Choroid plexus epithelial cell (primary cell): ENCODE results near the gene RAB30.

Source experiments
- DNase-seq: peaks from one replicate; pipeline ENCODE4 v3.0.0-alpha.2; 2010; ENCODE audit warnings: low read depth
- H3K4me3 ChIP-seq: 2 replicates; pipeline ENCODE4 v1.5.1; 2011; ENCODE audit warnings: low read depth, mild to moderate bottlenecking, control low read depth, low read length, moderate library complexity
- CTCF ChIP-seq: conservative IDR thresholded peaks from 2 replicates; pipeline ENCODE4 v1.5.1; 2011; ENCODE audit warnings: low read depth, mild to moderate bottlenecking, control low read depth, inconsistent platforms, low read length, moderate library complexity

RAB30 gene

GRCh38 chr11:83115026-83115425 is 43.3 kb upstream of the RAB30 start:
- no peak for TF ChIP-seq CTCF

GRCh38 chr11:83112886-83113285 is 41.2 kb upstream of the RAB30 start:
- no peak for TF ChIP-seq CTCF
- DNase-seq, result no peak
- H3K4me3 ChIP-seq, result no peak overlapping the region

More at GRCh38 chr11:83115026-83115425, 43.3 kb upstream of the RAB30 start:
- no peak overlapping the region for H3K4me3 ChIP-seq
- DNase-seq, result no peak

GRCh38 chr11:83105168-83105567 is 33.5 kb upstream of the RAB30 start:
- TF ChIP-seq CTCF, result no peak
- no peak for DNase-seq
- no peak overlapping the region for H3K4me3 ChIP-seq

GRCh38 chr11:83102834-83103233 is 31.1 kb upstream of the RAB30 start:
- no peak overlapping the region for H3K4me3 ChIP-seq
- DNase-seq, result no peak
- TF ChIP-seq CTCF, result no peak

GRCh38 chr11:83097429-83098075 is 25.9 kb upstream of the RAB30 start:
- no peak overlapping the region for H3K4me3 ChIP-seq
- no peak for TF ChIP-seq CTCF
- peak; percentile 54 for DNase-seq

GRCh38 chr11:83093634-83094033 is 21.9 kb upstream of the RAB30 start:
- no peak for DNase-seq
- TF ChIP-seq CTCF, result no peak
- no peak overlapping the region for H3K4me3 ChIP-seq
